ENCODE measurements around the gene RELN. TPM values are rescaled to one million over a fixed set of nuclear protein-coding genes. Genes with fewer than 3 reads are reported as not detected.

The RELN gene
- total RNA-seq, 2 donors from 2014 or later, result 3.9 to 8.5 TPM

GRCh38 chr7:103717574-103717973 lies 271.9 kb downstream of the RELN start:
- 100% methylated on average over 2 of the region's 3 CpGs; no CpG with 5 or more reads in 1 of the 2 experiments for WGBS, 2 experiments (ENCODE audit: insufficient coverage in 1 of 2, insufficient read length in 1 of 2)
- no peaks in the 10 kb centered on the region for H3K36me3 Mint-ChIP-seq (ENCODE audit: low read depth)

GRCh38 chr7:103715376-103716120 lies 273.9 kb downstream of the RELN start:
- Mint-ChIP-seq H3K27me3 (ENCODE audit: insufficient read depth) (no peaks in the 10 kb centered on the region), H3K4me1 (no peaks in the 10 kb centered on the region), H3K27ac (no peak overlapping the region), H3K4me3 (no peak overlapping the region), H3K36me3 (ENCODE audit: low read depth) (no peaks in the 10 kb centered on the region), H3K9me3 (no peaks in the 10 kb centered on the region)
- H3K9ac ChIP-seq (ENCODE audit: extremely low read depth, low read length, poor library complexity, severe bottlenecking), result no peak overlapping the region
- no peaks in the 10 kb centered on the region for H3K36me3 ChIP-seq (ENCODE audit: control insufficient read depth, insufficient read depth, low read length)
- no peaks in the 10 kb centered on the region for H3K9me3 ChIP-seq (ENCODE audit: control insufficient read depth, low read length)
- H3K4me3 ChIP-seq (ENCODE audit: low read length), result no peak overlapping the region
- no peaks in the 10 kb centered on the region for H3K4me1 ChIP-seq (ENCODE audit: control insufficient read depth, insufficient read depth, low read length)
- 95 to 100% methylated on average over 2 to 4 of the region's 4 CpGs for WGBS, 2 experiments (ENCODE audit: insufficient coverage in 1 of 2, insufficient read length in 1 of 2)
- no peak for TF ChIP-seq CTCF (conservative IDR thresholded peaks at IDR 0.05)
- no peaks in the 10 kb centered on the region for H3K27me3 ChIP-seq (ENCODE audit: control insufficient read depth, insufficient read depth, low read length, poor library complexity, severe bottlenecking)
- DNase-seq, result no peak
- H3K27ac ChIP-seq (ENCODE audit: low read depth, low read length), result peak overlapping the region; percentile 51

More at GRCh38 chr7:103717574-103717973, 271.9 kb downstream of the RELN start:
- Mint-ChIP-seq H3K4me3 (no peak overlapping the region), H3K27ac (no peak overlapping the region), H3K9me3 (no peaks in the 10 kb centered on the region), H3K27me3 (ENCODE audit: insufficient read depth) (no peaks in the 10 kb centered on the region), H3K4me1 (no peaks in the 10 kb centered on the region)
- H3K4me1 ChIP-seq (ENCODE audit: control insufficient read depth, insufficient read depth, low read length), result no peaks in the 10 kb centered on the region
- no peak for TF ChIP-seq CTCF (conservative IDR thresholded peaks at IDR 0.05)
- no peak overlapping the region for H3K9ac ChIP-seq (ENCODE audit: extremely low read depth, low read length, poor library complexity, severe bottlenecking)
- no peak overlapping the region for H3K27ac ChIP-seq (ENCODE audit: low read depth, low read length)
- DNase-seq, result no peak
- no peaks in the 10 kb centered on the region for H3K36me3 ChIP-seq (ENCODE audit: control insufficient read depth, insufficient read depth, low read length)
- no peak overlapping the region for H3K4me3 ChIP-seq (ENCODE audit: low read length)
- no peaks in the 10 kb centered on the region for H3K9me3 ChIP-seq (ENCODE audit: control insufficient read depth, low read length)
- no peaks in the 10 kb centered on the region for H3K27me3 ChIP-seq (ENCODE audit: control insufficient read depth, insufficient read depth, low read length, poor library complexity, severe bottlenecking)

- Mint-ChIP-seq H3K4me3 (no peak overlapping the region), H3K36me3 (ENCODE audit: low read depth) (no peaks in the 10 kb centered on the region), H3K27me3 (ENCODE audit: insufficient read depth) (no peaks in the 10 kb centered on the region), H3K4me1 (no peaks in the 10 kb centered on the region), H3K27ac (no peak overlapping the region), H3K9me3 (no peaks in the 10 kb centered on the region)
- Histone ChIP-seq H3K27ac (ENCODE audit: low read depth, low read length) (no peak overlapping the region), H3K9ac (ENCODE audit: extremely low read depth, low read length, poor library complexity, severe bottlenecking) (no peak overlapping the region), H3K36me3 (ENCODE audit: control insufficient read depth, insufficient read depth, low read length) (no peaks in the 10 kb centered on the region), H3K9me3 (ENCODE audit: control insufficient read depth, low read length) (no peaks in the 10 kb centered on the region), H3K4me1 (ENCODE audit: control insufficient read depth, insufficient read depth, low read length) (no peaks in the 10 kb centered on the region), H3K4me3 (ENCODE audit: low read length) (no peak overlapping the region), H3K27me3 (ENCODE audit: control insufficient read depth, insufficient read depth, low read length, poor library complexity, severe bottlenecking) (no peaks in the 10 kb centered on the region)
- 89 to 91% methylated on average over 8 to 9 of the region's 9 CpGs for WGBS, 2 experiments (ENCODE audit: insufficient coverage in 1 of 2, insufficient read length in 1 of 2)
- DNase-seq, result no peak
- TF ChIP-seq CTCF (conservative IDR thresholded peaks at IDR 0.05), result no peak
These were observed 275.0 kb downstream of the RELN start for GRCh38 chr7:103714376-103714927.

Measured in endodermal cell (in vitro differentiated cells).